Stimulated activated memory B cell treated with anti-CD40 and anti-IgM and Interleukin-4, amounts not matched to agents 10 μg/mL and 1 μg/mL and 100 μg/mL, for 72 hours (primary cell): ENCODE results near the gene IL34.

Experiments used
- ATAC-seq: fragments of 150-1000 bp; cut with Tn5 transposase; 2 replicates; pipeline ENCODE4 v1.10.0; 2021
- H3K27ac Mint-ChIP-seq: one replicate; pipeline ENCODE4 v1.8.0; 2022; ENCODE audit warnings: mild to moderate bottlenecking, mixed read lengths
- H3K27me3 Mint-ChIP-seq: one replicate; pipeline ENCODE4 v1.8.0; 2022; ENCODE audit warnings: mixed read lengths
- H3K36me3 Mint-ChIP-seq: one replicate; pipeline ENCODE4 v1.8.0; 2022; ENCODE audit warnings: mixed read lengths
- H3K4me1 Mint-ChIP-seq: one replicate; pipeline ENCODE4 v1.8.0; 2022; ENCODE audit warnings: mixed read lengths
- H3K4me3 Mint-ChIP-seq: one replicate; pipeline ENCODE4 v1.8.0; 2022; ENCODE audit warnings: mild to moderate bottlenecking, moderate library complexity, mixed read lengths
- H3K9me3 Mint-ChIP-seq: one replicate; pipeline ENCODE4 v1.8.0; 2022; ENCODE audit warnings: mixed read lengths

Gene IL34

GRCh38 chr16:70646260-70647241 is at the start of gene IL34:
IL34 (plus strand) TSS chr16:70646559; CDS start chr16:70646948, 389 bp downstream.
- no peak within 1 kb of the TSS for H3K4me3 Mint-ChIP-seq
- H3K27ac Mint-ChIP-seq = no peak within 1 kb of the TSS
- ATAC-seq = no peak

DNA sequence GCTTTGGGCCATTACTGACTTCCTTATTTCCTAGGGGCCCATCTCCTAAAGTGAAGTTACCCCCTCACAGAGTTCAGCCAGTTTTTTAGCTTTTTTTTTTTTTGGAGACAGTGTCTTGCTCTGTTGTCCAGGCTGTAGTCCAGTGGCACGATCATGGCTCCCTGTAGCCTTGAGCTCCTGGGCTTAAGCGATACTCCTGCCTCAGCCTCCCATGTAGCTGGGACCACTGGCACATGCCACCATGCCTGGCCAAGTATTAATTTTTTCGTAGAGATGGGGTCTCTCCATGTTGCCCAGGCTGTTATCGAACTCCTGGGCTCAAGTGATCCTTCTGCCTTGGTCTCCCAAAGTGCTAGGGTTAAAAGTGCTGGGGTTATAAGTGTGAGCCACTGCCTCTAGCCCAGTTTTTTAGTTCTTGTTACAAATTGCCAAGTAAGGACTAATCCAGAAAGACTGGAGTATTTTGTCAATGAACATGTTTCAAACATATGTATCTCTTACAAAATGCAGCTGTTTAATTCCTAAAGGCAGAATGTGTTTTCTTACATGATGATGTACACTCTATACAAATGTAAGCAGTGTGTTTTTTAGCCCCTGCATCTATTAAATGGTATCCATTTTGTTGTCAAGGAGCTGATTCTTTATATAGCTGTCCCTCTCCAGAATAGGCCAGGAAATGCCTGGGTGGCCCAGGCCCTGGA is 49.1 kb upstream of the IL34 start:
- H3K4me1 Mint-ChIP-seq = no peaks in the 10 kb centered on the region
- H3K9me3 Mint-ChIP-seq = peaks cover 3% of the 10 kb centered on the region
- H3K36me3 Mint-ChIP-seq = no peaks in the 10 kb centered on the region
- H3K27ac Mint-ChIP-seq = no peak overlapping the region
- H3K4me3 Mint-ChIP-seq = no peak overlapping the region
- ATAC-seq = no peak
- H3K27me3 Mint-ChIP-seq = peaks cover 17% of the 10 kb centered on the region

More at GRCh38 chr16:70646260-70647241, at the start of gene IL34:
- Mint-ChIP-seq H3K4me1 (no peaks in the 10 kb centered on the region), H3K9me3 (no peaks in the 10 kb centered on the region), H3K36me3 (no peaks in the 10 kb centered on the region), H3K27me3 (peaks cover 31% of the 10 kb centered on the region)

GRCh38 chr16:70598937-70599503 is 47.3 kb upstream of the IL34 start:
- Mint-ChIP-seq H3K9me3 (no peaks in the 10 kb centered on the region), H3K27ac (no peak overlapping the region), H3K4me3 (no peak overlapping the region), H3K36me3 (no peaks in the 10 kb centered on the region), H3K27me3 (peaks cover 17% of the 10 kb centered on the region), H3K4me1 (no peaks in the 10 kb centered on the region)
- no peak for ATAC-seq

GRCh38 chr16:70600730-70601129 is 45.6 kb upstream of the IL34 start:
- ATAC-seq = no peak
- Mint-ChIP-seq H3K9me3 (no peaks in the 10 kb centered on the region), H3K4me3 (no peak overlapping the region), H3K27ac (no peak overlapping the region), H3K27me3 (peaks cover 17% of the 10 kb centered on the region), H3K4me1 (no peaks in the 10 kb centered on the region), H3K36me3 (no peaks in the 10 kb centered on the region)

- H3K4me3 Mint-ChIP-seq = no peak overlapping the region
- H3K27me3 Mint-ChIP-seq = peaks cover 17% of the 10 kb centered on the region
- H3K9me3 Mint-ChIP-seq = no peaks in the 10 kb centered on the region
- no peaks in the 10 kb centered on the region for H3K36me3 Mint-ChIP-seq
- no peak overlapping the region for H3K27ac Mint-ChIP-seq
- no peaks in the 10 kb centered on the region for H3K4me1 Mint-ChIP-seq
- no peak for ATAC-seq
Measured at GRCh38 chr16:70601576-70602575, 44.5 kb upstream of the IL34 start.

- Mint-ChIP-seq H3K27ac (no peak overlapping the region), H3K27me3 (peaks cover 17% of the 10 kb centered on the region), H3K9me3 (no peaks in the 10 kb centered on the region), H3K4me3 (no peak overlapping the region), H3K36me3 (no peaks in the 10 kb centered on the region), H3K4me1 (no peaks in the 10 kb centered on the region)
- no peak for ATAC-seq
Measured at GRCh38 chr16:70602831-70603230, 43.5 kb upstream of the IL34 start.

- Mint-ChIP-seq H3K27me3 (peaks cover 22% of the 10 kb centered on the region), H3K27ac (no peak overlapping the region), H3K9me3 (no peaks in the 10 kb centered on the region), H3K4me1 (no peaks in the 10 kb centered on the region), H3K4me3 (no peak overlapping the region), H3K36me3 (no peaks in the 10 kb centered on the region)
- no peak for ATAC-seq
Measured at GRCh38 chr16:70604407-70605282, 41.7 kb upstream of the IL34 start.

DNA sequence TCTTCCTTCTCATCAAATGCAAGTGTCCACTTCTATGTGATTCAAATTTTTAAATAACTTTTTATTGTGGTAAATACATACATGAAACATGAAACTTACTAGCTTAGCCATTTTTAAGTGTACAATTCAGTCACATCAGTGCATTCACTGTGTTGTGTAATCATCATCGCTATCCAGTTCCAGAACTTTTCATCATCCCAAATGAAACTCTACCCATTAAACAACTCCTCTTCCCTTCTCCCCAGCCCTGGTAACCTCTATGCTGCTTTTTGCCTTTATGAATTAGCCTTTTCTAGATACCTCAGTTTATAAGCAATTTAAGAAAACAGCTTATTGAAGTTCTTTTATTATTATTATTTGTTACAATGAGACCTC is 41.1 kb upstream of the IL34 start:
- Mint-ChIP-seq H3K4me1 (no peaks in the 10 kb centered on the region), H3K9me3 (no peaks in the 10 kb centered on the region), H3K4me3 (no peak overlapping the region), H3K27ac (no peak overlapping the region), H3K36me3 (no peaks in the 10 kb centered on the region), H3K27me3 (peaks cover 22% of the 10 kb centered on the region)
- no peak for ATAC-seq

DNA sequence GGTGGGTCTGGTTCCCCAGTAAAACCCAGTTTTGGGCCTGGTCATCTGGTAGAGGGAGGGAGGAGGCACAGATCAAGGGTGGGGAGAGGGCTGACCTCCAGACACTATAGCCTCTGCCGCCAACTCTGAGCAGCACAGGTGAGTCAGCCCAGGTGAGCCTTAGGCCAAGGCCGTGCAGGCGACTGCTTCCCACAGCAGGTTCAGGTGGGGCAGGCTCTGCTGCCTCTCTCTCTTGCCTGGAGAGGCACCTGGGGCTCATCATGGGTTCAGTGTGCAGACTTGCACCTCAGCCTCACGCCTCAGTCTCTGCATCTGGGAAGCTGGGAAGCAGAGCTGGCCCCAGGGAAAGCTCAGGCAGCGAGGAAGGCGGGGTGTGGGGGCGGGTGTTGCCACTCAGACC is 37.8 kb upstream of the IL34 start:
- Mint-ChIP-seq H3K9me3 (no peaks in the 10 kb centered on the region), H3K4me1 (no peaks in the 10 kb centered on the region), H3K36me3 (no peaks in the 10 kb centered on the region), H3K27ac (no peak overlapping the region), H3K27me3 (peaks cover 21% of the 10 kb centered on the region), H3K4me3 (no peak overlapping the region)
- no peak for ATAC-seq

DNA sequence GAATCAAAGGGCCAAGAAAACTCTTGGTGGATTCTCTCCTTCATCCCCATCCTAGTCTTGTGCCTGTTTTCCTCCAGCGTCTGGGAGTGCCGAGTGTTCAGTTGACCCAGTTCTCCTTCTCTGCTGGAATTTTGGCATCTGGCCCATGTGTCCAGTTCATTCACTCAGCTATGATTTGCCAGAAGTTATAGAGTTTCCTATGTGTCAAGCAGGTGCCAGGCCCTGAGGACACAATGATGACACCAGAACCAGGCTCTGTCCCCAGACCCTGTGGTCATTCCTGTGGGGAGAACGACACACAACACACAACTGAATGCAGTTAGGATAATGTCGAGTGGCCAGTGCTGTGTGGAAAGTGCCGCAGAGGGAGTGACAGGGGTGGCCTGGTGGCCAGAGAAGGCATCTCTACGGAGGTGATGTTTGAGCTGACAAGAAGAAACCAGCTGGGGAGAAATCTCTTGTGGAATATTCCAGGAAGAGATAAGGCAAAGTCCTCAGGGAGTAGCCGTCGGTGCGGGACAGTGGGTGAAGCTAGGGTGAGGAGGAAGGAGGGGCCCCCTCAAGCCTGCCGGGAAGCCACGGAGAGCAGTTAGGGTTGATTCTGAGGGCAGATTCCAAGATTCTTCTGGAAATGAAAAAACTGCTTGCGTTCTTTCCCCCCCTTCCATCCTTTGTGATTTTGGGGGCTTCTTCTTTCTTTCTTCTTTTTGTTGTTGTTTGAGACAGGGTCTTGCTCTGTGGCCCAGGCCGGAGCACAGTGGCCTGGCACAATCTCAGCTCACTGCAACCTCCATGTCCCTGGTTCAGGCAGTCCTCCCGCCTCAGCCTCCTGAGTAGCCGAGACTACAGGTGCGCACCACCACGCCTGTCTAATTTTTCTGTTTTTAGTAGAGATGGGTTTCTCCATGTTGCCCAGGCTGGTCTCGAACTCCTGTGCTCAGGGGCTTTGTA is 35.8 kb upstream of the IL34 start:
- Mint-ChIP-seq H3K4me1 (no peaks in the 10 kb centered on the region), H3K9me3 (no peaks in the 10 kb centered on the region), H3K4me3 (no peak overlapping the region), H3K36me3 (no peaks in the 10 kb centered on the region), H3K27ac (no peak overlapping the region), H3K27me3 (peaks cover 21% of the 10 kb centered on the region)
- ATAC-seq = no peak

DNA sequence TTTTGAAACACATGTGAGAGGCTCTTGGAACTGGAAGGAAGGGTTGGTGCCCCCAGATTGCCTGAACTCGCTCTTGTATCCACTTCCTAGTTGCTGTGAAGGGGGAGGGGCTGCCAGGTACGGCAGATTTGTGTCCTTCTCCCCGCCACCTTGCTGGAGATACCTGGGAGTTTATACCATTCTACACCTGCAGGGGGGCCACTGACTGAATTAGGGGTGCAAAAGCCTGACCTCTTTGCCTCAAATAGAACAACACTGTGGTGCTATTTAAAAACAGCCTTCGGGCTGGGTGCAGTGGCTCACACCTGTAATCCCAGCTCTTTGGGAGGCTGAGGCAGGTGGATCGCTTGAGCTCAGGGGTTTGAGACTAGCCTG is 35.1 kb upstream of the IL34 start:
- no peak overlapping the region for H3K27ac Mint-ChIP-seq
- H3K4me3 Mint-ChIP-seq = no peak overlapping the region
- no peaks in the 10 kb centered on the region for H3K36me3 Mint-ChIP-seq
- no peaks in the 10 kb centered on the region for H3K4me1 Mint-ChIP-seq
- peaks cover 21% of the 10 kb centered on the region for H3K27me3 Mint-ChIP-seq
- H3K9me3 Mint-ChIP-seq = no peaks in the 10 kb centered on the region
- ATAC-seq = no peak

DNA sequence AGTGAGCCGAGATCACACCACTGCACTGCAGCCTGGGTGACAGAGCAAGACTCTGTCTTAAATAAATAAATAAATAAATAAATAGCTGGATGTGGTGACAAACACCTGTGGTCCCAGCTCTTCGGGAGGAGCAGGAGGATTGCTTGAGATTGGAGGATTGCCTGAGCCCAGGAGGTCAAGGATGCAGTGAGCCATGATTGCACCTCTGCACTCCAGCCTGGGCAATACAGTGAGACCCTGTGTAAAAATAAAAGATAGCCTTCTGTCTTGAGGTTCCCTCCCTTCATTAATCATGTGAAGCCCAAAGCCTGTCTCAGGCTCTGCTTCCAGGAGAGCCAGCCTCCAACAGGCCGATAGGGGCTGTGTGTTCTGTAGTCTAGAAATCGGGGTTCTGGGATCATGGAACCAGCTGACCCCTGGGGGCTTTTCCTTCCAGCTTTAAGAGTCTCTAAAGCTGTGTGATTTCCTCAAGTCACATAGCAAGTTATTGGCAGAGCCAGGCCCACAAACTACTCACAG is 34.5 kb upstream of the IL34 start:
- Mint-ChIP-seq H3K4me3 (no peak overlapping the region), H3K36me3 (no peaks in the 10 kb centered on the region), H3K4me1 (no peaks in the 10 kb centered on the region), H3K27ac (no peak overlapping the region), H3K27me3 (peaks cover 21% of the 10 kb centered on the region), H3K9me3 (no peaks in the 10 kb centered on the region)
- ATAC-seq = no peak

- peaks cover 21% of the 10 kb centered on the region for H3K27me3 Mint-ChIP-seq
- H3K4me1 Mint-ChIP-seq = no peaks in the 10 kb centered on the region
- H3K27ac Mint-ChIP-seq = no peak overlapping the region
- H3K4me3 Mint-ChIP-seq = no peak overlapping the region
- no peak for ATAC-seq
- no peaks in the 10 kb centered on the region for H3K36me3 Mint-ChIP-seq
- no peaks in the 10 kb centered on the region for H3K9me3 Mint-ChIP-seq
Measured at GRCh38 chr16:70612931-70613330, 33.4 kb upstream of the IL34 start.
